Naive thymus-derived CD4-positive, alpha-beta T cell (primary cell): ENCODE data around the gene SLC6A6. TPM values are rescaled to one million over a fixed set of nuclear protein-coding genes. Genes with fewer than 3 reads are reported as not detected.

Experiments used
- ATAC-seq: fragments of 150-1000 bp; cut with Tn5 transposase; 2 replicates; pipeline ENCODE4 v1.10.0; 2021; ENCODE audit warnings: mild to moderate bottlenecking, moderate library complexity
- CTCF ChIA-PET: fragments of 350-600 bp; sonication (Branson Sonifier 250); formaldehyde crosslinking; loops from one replicate; lab custom pipeline; 2021; ENCODE audit warnings: antibody characterized with exemption; lab: Charles Lee
- POLR2A ChIA-PET: fragments of 350-600 bp; sonication (Branson Sonifier 250); formaldehyde crosslinking; loops from one replicate; lab custom pipeline; 2021; ENCODE audit warnings: antibody characterized with exemption, inconsistent platforms; lab: Charles Lee
- DNase-seq, 9 donors: peaks; one replicate each; pipeline versions ENCODE4 v3.0.0 to v3.0.0-alpha.2; 2020 to 2022; ENCODE audit warnings: mixed read lengths in 1 of 9
- H3K27ac ChIP-seq: one replicate; pipeline ENCODE4 v1.7.0; 2013; ENCODE audit warnings: mild to moderate bottlenecking, low read depth, low read length, moderate library complexity
- H3K27me3 ChIP-seq, 2 donors: one replicate each; pipeline ENCODE4 v1.7.0; 2013; ENCODE audit warnings: low read length in 2 of 2, mild to moderate bottlenecking in 2 of 2, moderate library complexity in 2 of 2; ENCODE audit not compliant: control insufficient read depth in 2 of 2, insufficient read depth in 2 of 2
- H3K36me3 ChIP-seq, 3 experiments: 1 replicate in 2 of 3; 2 replicates in 1 of 3; pipeline ENCODE4 v1.7.0; 2013; ENCODE audit warnings: low read length in 3 of 3, mild to moderate bottlenecking in 3 of 3, moderate library complexity in 1 of 3; ENCODE audit not compliant: insufficient read depth in 3 of 3, control insufficient read depth in 2 of 3
- H3K4me1 ChIP-seq, 2 donors: one replicate each; pipeline ENCODE4 v1.7.0; 2013; ENCODE audit warnings: low read length in 2 of 2, mild to moderate bottlenecking in 2 of 2, moderate library complexity in 1 of 2; ENCODE audit not compliant: control insufficient read depth in 2 of 2, insufficient read depth in 2 of 2
- H3K4me3 ChIP-seq: 2 replicates; pipeline ENCODE4 v1.7.0; 2013; ENCODE audit warnings: mild to moderate bottlenecking, low read length
- H3K9me3 ChIP-seq, 3 experiments: 1 replicate in 2 of 3; 2 replicates in 1 of 3; pipeline ENCODE4 v1.7.0; 2013; ENCODE audit warnings: low read length in 3 of 3; ENCODE audit not compliant: control insufficient read depth in 2 of 3
- H3K27ac Mint-ChIP-seq, 9 donors: one replicate each; pipeline ENCODE4 v1.8.0; 2020 to 2022; ENCODE audit warnings: mixed read lengths in 9 of 9, mild to moderate bottlenecking in 8 of 9, moderate library complexity in 5 of 9, inconsistent platforms in 2 of 9
- H3K27me3 Mint-ChIP-seq, 5 donors: one replicate each; pipeline ENCODE4 v1.8.0; 2021 to 2022; ENCODE audit warnings: mixed read lengths in 5 of 5, mild to moderate bottlenecking in 1 of 5
- H3K36me3 Mint-ChIP-seq, 5 donors: one replicate each; pipeline ENCODE4 v1.8.0; 2020 to 2022; ENCODE audit warnings: mixed read lengths in 5 of 5, mild to moderate bottlenecking in 3 of 5, inconsistent platforms in 1 of 5
- H3K4me1 Mint-ChIP-seq, 7 donors: one replicate each; pipeline ENCODE4 v1.8.0; 2020 to 2022; ENCODE audit warnings: mixed read lengths in 7 of 7, mild to moderate bottlenecking in 3 of 7, inconsistent platforms in 1 of 7
- H3K4me3 Mint-ChIP-seq, 10 donors: one replicate each; pipeline ENCODE4 v1.8.0; 2020 to 2022; ENCODE audit warnings: mild to moderate bottlenecking in 10 of 10, mixed read lengths in 10 of 10, moderate library complexity in 6 of 10, inconsistent platforms in 2 of 10
- H3K9me3 Mint-ChIP-seq, 11 donors: one replicate each; pipeline ENCODE4 v1.8.0; 2020 to 2022; ENCODE audit warnings: mixed read lengths in 11 of 11, mild to moderate bottlenecking in 4 of 11, inconsistent platforms in 1 of 11, moderate library complexity in 1 of 11
- intact Hi-C, 2 donors: fragments of 100-400 bp; cut with micrococcal nuclease; formaldehyde crosslinking; loops; one replicate each; pipeline ENCODE4 v1.15.1; 2023
- polyA plus RNA-seq, 2 donors: library from polyadenylated mRNA; unstranded; fragments of 300-500 nt; fragmentation: Illumina TruSeq; gene quantifications; one replicate each; pipeline ENCODE4 v1.2.3, GENCODE V29; 2021
- total RNA-seq, 6 experiments: library from RNA in 5 of 6; stranded (reverse) in 5 of 6; gene quantifications; 1 replicate in 5 of 6; 2 replicates in 1 of 6; pipeline ENCODE4 v1.2.3 and lab custom pipeline; 2021 to 2026

Gene SLC6A6
- total and polyA plus RNA-seq, 7 experiments from 2014 or later = 3.0 to 87.5 (median 35.2) TPM

- H3K27ac Mint-ChIP-seq = no peak overlapping the region
- no peaks in the 10 kb centered on the region for H3K4me1 ChIP-seq
- ChIA-PET POLR2A (no interaction called here), CTCF (no interaction called here)
- peaks cover 0 to 5% (median 4%) of the 10 kb centered on the region in 5 donors for H3K27me3 Mint-ChIP-seq
- H3K36me3 Mint-ChIP-seq = peaks cover 0 to 9% (median 4%) of the 10 kb centered on the region in 5 donors
- DNase-seq (no peak), ATAC-seq (no peak)
- peaks cover 0 to 13% (median 5%) of the 10 kb centered on the region in 7 donors for H3K4me1 Mint-ChIP-seq
- H3K36me3 ChIP-seq = no peaks in the 10 kb centered on the region
- H3K4me3 Mint-ChIP-seq = no peak overlapping the region
- H3K4me3 ChIP-seq = no peak overlapping the region
- peaks cover 0 to 8% (median 0%) of the 10 kb centered on the region in 3 experiments for H3K9me3 ChIP-seq
- H3K9me3 Mint-ChIP-seq = peaks cover 0 to 25% (median 11%) of the 10 kb centered on the region in 11 donors
- H3K27me3 ChIP-seq = no peaks in the 10 kb centered on the region
- no peak overlapping the region for H3K27ac ChIP-seq
- intact Hi-C loops = no loop called here
Measured at GRCh38 chr3:14505803-14506500, 103.5 kb downstream of the SLC6A6 start.

- peaks cover 0 to 13% (median 5%) of the 10 kb centered on the region in 7 donors for H3K4me1 Mint-ChIP-seq
- H3K9me3 Mint-ChIP-seq = peaks cover 0 to 17% (median 8%) of the 10 kb centered on the region in 11 donors
- peaks cover 0 to 6% (median 4%) of the 10 kb centered on the region in 5 donors for H3K36me3 Mint-ChIP-seq
- ChIA-PET CTCF (no interaction called here), POLR2A (no interaction called here)
- DNase-seq (no peak), ATAC-seq (no peak)
- Histone ChIP-seq H3K4me1 (no peaks in the 10 kb centered on the region), H3K27me3 (no peaks in the 10 kb centered on the region), H3K27ac (no peak overlapping the region), H3K9me3 (peaks cover 0 to 8% (median 0%) of the 10 kb centered on the region in 3 experiments), H3K36me3 (no peaks in the 10 kb centered on the region), H3K4me3 (no peak overlapping the region)
- intact Hi-C loops = no loop called here
- H3K27ac Mint-ChIP-seq = no peak overlapping the region
- H3K27me3 Mint-ChIP-seq = peaks cover 0 to 5% (median 4%) of the 10 kb centered on the region in 5 donors
- H3K4me3 Mint-ChIP-seq = no peak overlapping the region
Measured at GRCh38 chr3:14506626-14507304, 104.4 kb downstream of the SLC6A6 start.

- Mint-ChIP-seq H3K9me3 (peaks cover 0 to 11% (median 7%) of the 10 kb centered on the region in 11 donors), H3K4me1 (peaks cover 0 to 13% (median 5%) of the 10 kb centered on the region in 7 donors), H3K27ac (no peak overlapping the region), H3K4me3 (no peak overlapping the region), H3K36me3 (peaks cover 0 to 5% (median 4%) of the 10 kb centered on the region in 5 donors), H3K27me3 (peaks cover 0 to 5% (median 4%) of the 10 kb centered on the region in 5 donors)
- Histone ChIP-seq H3K27me3 (no peaks in the 10 kb centered on the region), H3K36me3 (no peaks in the 10 kb centered on the region), H3K27ac (no peak overlapping the region), H3K4me1 (no peaks in the 10 kb centered on the region), H3K9me3 (peaks cover 0 to 8% (median 0%) of the 10 kb centered on the region in 3 experiments), H3K4me3 (no peak overlapping the region)
- DNase-seq (no peak), ATAC-seq (no peak)
- ChIA-PET CTCF (no interaction called here), POLR2A (no interaction called here)
- intact Hi-C loops = no loop called here
Measured at GRCh38 chr3:14507305-14507741, 104.9 kb downstream of the SLC6A6 start.

GRCh38 chr3:14507757-14508504, 105.5 kb downstream of the SLC6A6 start:
- H3K4me1 ChIP-seq = no peaks in the 10 kb centered on the region
- no peaks in the 10 kb centered on the region for H3K36me3 ChIP-seq
- Mint-ChIP-seq H3K4me1 (peaks cover 0 to 13% (median 5%) of the 10 kb centered on the region in 7 donors), H3K9me3 (peaks cover 0 to 6% (median 5%) of the 10 kb centered on the region in 11 donors), H3K27me3 (peaks cover 0 to 5% (median 4%) of the 10 kb centered on the region in 5 donors), H3K27ac (peak overlapping the region in 1 of 9 donors; percentile 91), H3K4me3 (peak overlapping the region in 2 of 10 donors; percentile 20 to 41), H3K36me3 (peaks cover 0 to 5% (median 3%) of the 10 kb centered on the region in 5 donors)
- H3K27ac ChIP-seq = no peak overlapping the region
- H3K9me3 ChIP-seq = peaks cover 0 to 4% (median 0%) of the 10 kb centered on the region in 3 experiments
- no peak for ATAC-seq
- POLR2A ChIA-PET = no interaction called here
- no peak overlapping the region for H3K4me3 ChIP-seq
- intact Hi-C loops = no loop called here
- DNase-seq = no peak
- CTCF ChIA-PET = interaction anchor here (0.9 to 2.9 kb wide), 3 partner anchors 10 to 414 kb away, joined by 3 to 9 read pairs (median 5); no protein-coding TSS in a partner anchor
- no peaks in the 10 kb centered on the region for H3K27me3 ChIP-seq

- CTCF ChIA-PET = interaction anchor here (0.9 to 2.9 kb wide), 3 partner anchors 10 to 413 kb away, joined by 3 to 9 read pairs (median 5); no protein-coding TSS in a partner anchor
- H3K9me3 Mint-ChIP-seq = peaks cover 0 to under 1% (median 0%) of the 10 kb centered on the region in 11 donors
- intact Hi-C loops = no loop called here
- peaks cover 0 to 13% (median 5%) of the 10 kb centered on the region in 7 donors for H3K4me1 Mint-ChIP-seq
- ATAC-seq (no peak), DNase-seq (no peak)
- H3K4me3 Mint-ChIP-seq = peak overlapping the region in 1 of 10 donors; percentile 41
- Histone ChIP-seq H3K27me3 (no peaks in the 10 kb centered on the region), H3K27ac (no peak overlapping the region), H3K36me3 (no peaks in the 10 kb centered on the region), H3K4me3 (no peak overlapping the region), H3K4me1 (no peaks in the 10 kb centered on the region), H3K9me3 (no peaks in the 10 kb centered on the region)
- peaks cover 0 to 5% (median 0%) of the 10 kb centered on the region in 5 donors for H3K27me3 Mint-ChIP-seq
- H3K27ac Mint-ChIP-seq = peak overlapping the region in 1 of 9 donors; percentile 91
- H3K36me3 Mint-ChIP-seq = no peaks in the 10 kb centered on the region
- POLR2A ChIA-PET = no interaction called here
Measured at GRCh38 chr3:14508505-14508819, 106.1 kb downstream of the SLC6A6 start.
